Osteoblast (primary cell): ENCODE measurements around the gene ATE1. TPM values are rescaled to one million over a fixed set of nuclear protein-coding genes. Genes with fewer than 3 reads are reported as not detected.

Source experiments
- DNase-seq: peaks from one replicate; pipeline ENCODE4 v3.0.0; 2011; ENCODE audit warnings: low spot score, mixed read lengths; ENCODE audit not compliant: insufficient read length; ENCODE audit errors: missing footprints
- H2AFZ ChIP-seq: 2 replicates; pipeline ENCODE4 v1.6.0; 2011; ENCODE audit warnings: mild to moderate bottlenecking, low read length
- H3K27ac ChIP-seq: 2 replicates; pipeline ENCODE4 v1.5.1; 2011; ENCODE audit warnings: mild to moderate bottlenecking, low read depth, low read length, moderate library complexity
- H3K27me3 ChIP-seq: 2 replicates; pipeline ENCODE4 v1.6.0; 2012; ENCODE audit warnings: mild to moderate bottlenecking, control low read depth, inconsistent platforms, low read length, moderate library complexity; ENCODE audit not compliant: insufficient read depth
- H3K36me3 ChIP-seq: 2 replicates; pipeline ENCODE4 v1.5.1; 2011; ENCODE audit warnings: mild to moderate bottlenecking, low read length, control low read depth, moderate library complexity; ENCODE audit not compliant: insufficient read depth
- H3K4me1 ChIP-seq: 2 replicates; pipeline ENCODE4 v1.5.1; 2011; ENCODE audit warnings: mild to moderate bottlenecking, low read length, control low read depth, moderate library complexity; ENCODE audit not compliant: insufficient read depth
- H3K4me2 ChIP-seq: 2 replicates; pipeline ENCODE4 v1.6.0; 2011; ENCODE audit warnings: mild to moderate bottlenecking, low read length; ENCODE audit not compliant: insufficient read depth
- H3K4me3 ChIP-seq: fragments of 200-600 bp; sonication (generic); 3 replicates; pipeline ENCODE4 v1.5.1; 2012; ENCODE audit warnings: mild to moderate bottlenecking, low read length, inconsistent platforms; ENCODE audit not compliant: insufficient read depth
- H3K79me2 ChIP-seq: 2 replicates; pipeline ENCODE4 v1.6.0; 2012; ENCODE audit warnings: mild to moderate bottlenecking, low read length, control low read depth, inconsistent platforms; ENCODE audit not compliant: insufficient read depth
- H3K9me3 ChIP-seq: 2 replicates; pipeline ENCODE4 v1.5.1; 2011; ENCODE audit warnings: low read depth, low read length, control low read depth
- H4K20me1 ChIP-seq: 2 replicates; pipeline ENCODE4 v1.6.0; 2012; ENCODE audit warnings: mild to moderate bottlenecking, low read length, control low read depth; ENCODE audit not compliant: insufficient read depth
- total RNA-seq: library from RNA; depleted of rRNA; stranded (reverse); fragments of >200 nt; gene quantifications from 2 replicates; pipeline ENCODE4 v1.2.3, GENCODE V29; 2012
- TF ChIP-seq, protein P1 (sequence below): IDR thresholded peaks from 2 replicates; pipeline ENCODE4 v1.5.1; 2011; ENCODE audit warnings: mild to moderate bottlenecking, low read depth, low read length, moderate library complexity; ENCODE audit errors: extremely low read depth

Gene ATE1
- total RNA-seq, 1 donor: 21.0 TPM

DNA sequence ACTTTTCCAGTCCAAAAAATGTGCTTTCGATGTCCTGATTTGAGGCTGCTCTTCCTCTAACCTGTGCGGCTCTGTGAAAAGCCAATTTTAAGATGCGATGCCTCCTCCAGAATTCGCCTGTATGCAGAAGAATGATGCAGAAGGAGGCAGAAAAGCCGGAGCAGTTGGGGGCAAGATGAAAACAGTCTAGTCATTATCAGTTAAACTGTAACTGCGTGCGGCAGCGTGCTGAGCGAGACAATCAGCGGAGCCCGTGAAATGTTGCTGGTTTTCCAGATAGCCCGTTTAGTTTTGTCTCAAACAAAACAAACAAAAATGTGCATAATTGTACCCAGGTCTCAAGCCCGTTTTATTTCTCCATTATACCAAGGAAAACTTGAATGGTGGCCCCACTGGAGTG lies 192.6 kb downstream of the ATE1 start:
- no peaks in the 10 kb centered on the region for H4K20me1 ChIP-seq
- H3K4me3 ChIP-seq: no peak overlapping the region
- H3K4me1 ChIP-seq: no peaks in the 10 kb centered on the region
- TF ChIP-seq, protein P1, sequence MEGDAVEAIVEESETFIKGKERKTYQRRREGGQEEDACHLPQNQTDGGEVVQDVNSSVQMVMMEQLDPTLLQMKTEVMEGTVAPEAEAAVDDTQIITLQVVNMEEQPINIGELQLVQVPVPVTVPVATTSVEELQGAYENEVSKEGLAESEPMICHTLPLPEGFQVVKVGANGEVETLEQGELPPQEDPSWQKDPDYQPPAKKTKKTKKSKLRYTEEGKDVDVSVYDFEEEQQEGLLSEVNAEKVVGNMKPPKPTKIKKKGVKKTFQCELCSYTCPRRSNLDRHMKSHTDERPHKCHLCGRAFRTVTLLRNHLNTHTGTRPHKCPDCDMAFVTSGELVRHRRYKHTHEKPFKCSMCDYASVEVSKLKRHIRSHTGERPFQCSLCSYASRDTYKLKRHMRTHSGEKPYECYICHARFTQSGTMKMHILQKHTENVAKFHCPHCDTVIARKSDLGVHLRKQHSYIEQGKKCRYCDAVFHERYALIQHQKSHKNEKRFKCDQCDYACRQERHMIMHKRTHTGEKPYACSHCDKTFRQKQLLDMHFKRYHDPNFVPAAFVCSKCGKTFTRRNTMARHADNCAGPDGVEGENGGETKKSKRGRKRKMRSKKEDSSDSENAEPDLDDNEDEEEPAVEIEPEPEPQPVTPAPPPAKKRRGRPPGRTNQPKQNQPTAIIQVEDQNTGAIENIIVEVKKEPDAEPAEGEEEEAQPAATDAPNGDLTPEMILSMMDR: no peak
- no peaks in the 10 kb centered on the region for H3K27me3 ChIP-seq
- no peaks in the 10 kb centered on the region for H3K9me3 ChIP-seq
- no peak overlapping the region for H3K4me2 ChIP-seq
- H3K36me3 ChIP-seq: no peaks in the 10 kb centered on the region
- H3K79me2 ChIP-seq: no peaks in the 10 kb centered on the region
- DNase-seq: no peak
- no peak overlapping the region for H3K27ac ChIP-seq
- no peak overlapping the region for H2AFZ ChIP-seq

- TF ChIP-seq, protein P1: peak; percentile 80
- Histone ChIP-seq H3K4me2 (no peak overlapping the region), H3K4me1 (no peaks in the 10 kb centered on the region), H3K4me3 (no peak overlapping the region), H2AFZ (no peak overlapping the region), H3K36me3 (no peaks in the 10 kb centered on the region), H3K79me2 (no peaks in the 10 kb centered on the region), H3K27me3 (no peaks in the 10 kb centered on the region), H3K9me3 (no peaks in the 10 kb centered on the region), H3K27ac (no peak overlapping the region), H4K20me1 (no peaks in the 10 kb centered on the region)
- peak; percentile 87 for DNase-seq
These were observed 193.2 kb downstream of the ATE1 start for GRCh38 chr10:121734589-121735045.

GRCh38 chr10:121732656-121733445 lies 195.0 kb downstream of the ATE1 start:
- Histone ChIP-seq H3K79me2 (no peaks in the 10 kb centered on the region), H3K36me3 (no peaks in the 10 kb centered on the region), H3K27me3 (peaks cover 3% of the 10 kb centered on the region), H4K20me1 (no peaks in the 10 kb centered on the region), H3K4me3 (no peak overlapping the region), H3K27ac (no peak overlapping the region), H3K9me3 (no peaks in the 10 kb centered on the region), H2AFZ (no peak overlapping the region), H3K4me1 (no peaks in the 10 kb centered on the region), H3K4me2 (no peak overlapping the region)
- TF ChIP-seq, protein P1: no peak
- DNase-seq: peak; percentile 42

GRCh38 chr10:121732172-121732571 lies 195.7 kb downstream of the ATE1 start:
- no peak overlapping the region for H3K27ac ChIP-seq
- H4K20me1 ChIP-seq: no peaks in the 10 kb centered on the region
- H3K4me1 ChIP-seq: no peaks in the 10 kb centered on the region
- H3K27me3 ChIP-seq: peaks cover 3% of the 10 kb centered on the region
- no peak overlapping the region for H2AFZ ChIP-seq
- no peak overlapping the region for H3K4me3 ChIP-seq
- TF ChIP-seq, protein P1: no peak
- H3K36me3 ChIP-seq: no peaks in the 10 kb centered on the region
- H3K9me3 ChIP-seq: no peaks in the 10 kb centered on the region
- no peaks in the 10 kb centered on the region for H3K79me2 ChIP-seq
- no peak overlapping the region for H3K4me2 ChIP-seq
- DNase-seq: peak; percentile 15
